Stimulated activated CD8-positive, alpha-beta memory T cell treated with anti-CD3 and anti-CD28 coated beads, Interleukin-12 subunit alpha, Interleukin-12 subunit beta, amount 100 ng/mL, for 24 hours (primary cell): Measurements from ENCODE around the gene U2AF1L4.
A peak's percentile ranks its signal among the peaks of the same experiment; 100 is the strongest.

Experiments
- DNase-seq: peaks from one replicate; pipeline ENCODE4 v3.0.0-alpha.2; 2020; ENCODE audit errors: extremely low read depth

U2AF1L4 gene

GRCh38 chr19:35740423-35741202 lies 4.6 kb downstream of the U2AF1L4 start:
- DNase-seq = peak; percentile 92

- DNase-seq = no peak
Observed at GRCh38 chr19:35740108-35740422, 5.2 kb downstream of the U2AF1L4 start.

- no peak for DNase-seq
Observed at GRCh38 chr19:35739275-35740107, 5.7 kb downstream of the U2AF1L4 start.

- DNase-seq = no peak
Observed at GRCh38 chr19:35738887-35739229, 6.4 kb downstream of the U2AF1L4 start.

- DNase-seq = no peak
Observed at GRCh38 chr19:35738021-35738886, 7.0 kb downstream of the U2AF1L4 start.

GRCh38 chr19:35736913-35737886 lies 8.0 kb downstream of the U2AF1L4 start:
- DNase-seq = no peak

- DNase-seq = no peak
Observed at GRCh38 chr19:35734889-35735288, 10.3 kb downstream of the U2AF1L4 start.

GRCh38 chr19:35734273-35734672 lies 10.9 kb downstream of the U2AF1L4 start:
- DNase-seq = no peak

GRCh38 chr19:35733180-35734125 lies 11.8 kb downstream of the U2AF1L4 start:
- DNase-seq = no peak

- no peak for DNase-seq
Observed at GRCh38 chr19:35732540-35733179, 12.6 kb downstream of the U2AF1L4 start.

- no peak for DNase-seq
Observed at GRCh38 chr19:35731779-35732405, 13.3 kb downstream of the U2AF1L4 start.

GRCh38 chr19:35731353-35731752 lies 13.9 kb downstream of the U2AF1L4 start:
- DNase-seq = no peak

- DNase-seq = no peak
Observed at GRCh38 chr19:35730326-35730725, 14.9 kb downstream of the U2AF1L4 start.

- DNase-seq = no peak
Observed at GRCh38 chr19:35729763-35730162, 15.5 kb downstream of the U2AF1L4 start.

GRCh38 chr19:35729021-35729420 lies 16.2 kb downstream of the U2AF1L4 start:
- no peak for DNase-seq

- DNase-seq = no peak
Observed at GRCh38 chr19:35727956-35728706, 17.1 kb downstream of the U2AF1L4 start.

- no peak for DNase-seq
Observed at GRCh38 chr19:35727053-35727955, 17.9 kb downstream of the U2AF1L4 start.
